HEK293 (cell line): ENCODE results near the gene CNGB1.

Experiments
- WT1 ChIP-seq: fragments of 450-650 bp; formaldehyde crosslinking; IDR thresholded peaks from 2 replicates; pipeline ENCODE4 v1.5.1; 2016; ENCODE audit warnings: missing biosample characterization, missing genetic modification characterization
- ZIC2 ChIP-seq: fragments of 450-650 bp; formaldehyde crosslinking; IDR thresholded peaks from 2 replicates; pipeline ENCODE4 v1.5.1; 2016; ENCODE audit warnings: missing biosample characterization, missing genetic modification characterization
- ZNF114 ChIP-seq: fragments of 450-650 bp; formaldehyde crosslinking; IDR thresholded peaks from 2 replicates; pipeline ENCODE4 v1.5.0; 2017; ENCODE audit warnings: missing biosample characterization, missing genetic modification characterization
- ZNF157 ChIP-seq: fragments of 450-650 bp; formaldehyde crosslinking; IDR thresholded peaks from 2 replicates; pipeline ENCODE4 v1.5.1; 2016; ENCODE audit warnings: missing biosample characterization, missing genetic modification characterization
- ZNF510 ChIP-seq: fragments of 450-650 bp; formaldehyde crosslinking; IDR thresholded peaks from 2 replicates; pipeline ENCODE4 v1.5.1; 2018; ENCODE audit warnings: mild to moderate bottlenecking, missing genetic modification characterization, missing biosample characterization; ENCODE audit not compliant: insufficient replicate concordance
- ZNF555 ChIP-seq: fragments of 450-650 bp; formaldehyde crosslinking; conservative IDR thresholded peaks from 2 replicates; pipeline ENCODE4 v1.5.1; 2017; ENCODE audit warnings: missing biosample characterization, mild to moderate bottlenecking, missing genetic modification characterization, inconsistent platforms
- ZNF585B ChIP-seq: fragments of 450-650 bp; formaldehyde crosslinking; IDR thresholded peaks from 2 replicates; pipeline ENCODE4 v1.5.1; 2016; ENCODE audit warnings: missing biosample characterization, missing genetic modification characterization
- ZNF639 ChIP-seq: fragments of 450-650 bp; formaldehyde crosslinking; IDR thresholded peaks from 2 replicates; pipeline ENCODE4 v1.5.1; 2016; ENCODE audit warnings: missing biosample characterization, missing genetic modification characterization
- ZNF768 ChIP-seq: fragments of 450-650 bp; formaldehyde crosslinking; IDR thresholded peaks from 2 replicates; pipeline ENCODE4 v1.5.1; 2018; ENCODE audit warnings: missing biosample characterization, mild to moderate bottlenecking, missing genetic modification characterization
- TF ChIP-seq, protein P1 (sequence below): fragments of 450-650 bp; formaldehyde crosslinking; IDR thresholded peaks from 2 replicates; pipeline ENCODE4 v1.5.1; 2016; ENCODE audit warnings: missing biosample characterization, missing genetic modification characterization
- TF ChIP-seq, protein P2 (sequence below): fragments of 450-650 bp; IDR thresholded peaks from 2 replicates; pipeline ENCODE4 v1.5.1; 2018; ENCODE audit warnings: missing biosample characterization, mild to moderate bottlenecking, missing genetic modification characterization
- TF ChIP-seq, protein P3 (sequence below): fragments of 450-650 bp; formaldehyde crosslinking; IDR thresholded peaks from 2 replicates; pipeline ENCODE4 v1.5.1; 2016; ENCODE audit warnings: missing biosample characterization, missing genetic modification characterization
- TF ChIP-seq, protein P4 (sequence below): fragments of 450-650 bp; formaldehyde crosslinking; IDR thresholded peaks from 2 replicates; pipeline ENCODE4 v1.5.1; 2017; ENCODE audit warnings: missing biosample characterization, missing genetic modification characterization

- TF ChIP-seq ZNF114 (tag by site-specific recombination) (no peak), WT1 (tag by site-specific recombination) (no peak), ZIC2 (tag by site-specific recombination) (0 out of 2 replicates have a peak, but pooled peaks have one; percentile 25), ZNF639 (tag by site-specific recombination) (no peak), ZNF555 (tag by site-specific recombination) (no peak), ZNF157 (no peak), ZNF510 (tag by site-specific recombination) (no peak), ZNF585B (tag by site-specific recombination) (no peak), ZNF768 (tag by site-specific recombination) (no peak)
- TF ChIP-seq, protein P1, sequence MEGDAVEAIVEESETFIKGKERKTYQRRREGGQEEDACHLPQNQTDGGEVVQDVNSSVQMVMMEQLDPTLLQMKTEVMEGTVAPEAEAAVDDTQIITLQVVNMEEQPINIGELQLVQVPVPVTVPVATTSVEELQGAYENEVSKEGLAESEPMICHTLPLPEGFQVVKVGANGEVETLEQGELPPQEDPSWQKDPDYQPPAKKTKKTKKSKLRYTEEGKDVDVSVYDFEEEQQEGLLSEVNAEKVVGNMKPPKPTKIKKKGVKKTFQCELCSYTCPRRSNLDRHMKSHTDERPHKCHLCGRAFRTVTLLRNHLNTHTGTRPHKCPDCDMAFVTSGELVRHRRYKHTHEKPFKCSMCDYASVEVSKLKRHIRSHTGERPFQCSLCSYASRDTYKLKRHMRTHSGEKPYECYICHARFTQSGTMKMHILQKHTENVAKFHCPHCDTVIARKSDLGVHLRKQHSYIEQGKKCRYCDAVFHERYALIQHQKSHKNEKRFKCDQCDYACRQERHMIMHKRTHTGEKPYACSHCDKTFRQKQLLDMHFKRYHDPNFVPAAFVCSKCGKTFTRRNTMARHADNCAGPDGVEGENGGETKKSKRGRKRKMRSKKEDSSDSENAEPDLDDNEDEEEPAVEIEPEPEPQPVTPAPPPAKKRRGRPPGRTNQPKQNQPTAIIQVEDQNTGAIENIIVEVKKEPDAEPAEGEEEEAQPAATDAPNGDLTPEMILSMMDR (tag by site-specific recombination) = no peak
- TF ChIP-seq, protein P2, sequence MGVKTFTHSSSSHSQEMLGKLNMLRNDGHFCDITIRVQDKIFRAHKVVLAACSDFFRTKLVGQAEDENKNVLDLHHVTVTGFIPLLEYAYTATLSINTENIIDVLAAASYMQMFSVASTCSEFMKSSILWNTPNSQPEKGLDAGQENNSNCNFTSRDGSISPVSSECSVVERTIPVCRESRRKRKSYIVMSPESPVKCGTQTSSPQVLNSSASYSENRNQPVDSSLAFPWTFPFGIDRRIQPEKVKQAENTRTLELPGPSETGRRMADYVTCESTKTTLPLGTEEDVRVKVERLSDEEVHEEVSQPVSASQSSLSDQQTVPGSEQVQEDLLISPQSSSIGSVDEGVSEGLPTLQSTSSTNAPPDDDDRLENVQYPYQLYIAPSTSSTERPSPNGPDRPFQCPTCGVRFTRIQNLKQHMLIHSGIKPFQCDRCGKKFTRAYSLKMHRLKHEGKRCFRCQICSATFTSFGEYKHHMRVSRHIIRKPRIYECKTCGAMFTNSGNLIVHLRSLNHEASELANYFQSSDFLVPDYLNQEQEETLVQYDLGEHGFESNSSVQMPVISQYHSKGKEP (tag by site-specific recombination) = no peak
- TF ChIP-seq, protein P3, sequence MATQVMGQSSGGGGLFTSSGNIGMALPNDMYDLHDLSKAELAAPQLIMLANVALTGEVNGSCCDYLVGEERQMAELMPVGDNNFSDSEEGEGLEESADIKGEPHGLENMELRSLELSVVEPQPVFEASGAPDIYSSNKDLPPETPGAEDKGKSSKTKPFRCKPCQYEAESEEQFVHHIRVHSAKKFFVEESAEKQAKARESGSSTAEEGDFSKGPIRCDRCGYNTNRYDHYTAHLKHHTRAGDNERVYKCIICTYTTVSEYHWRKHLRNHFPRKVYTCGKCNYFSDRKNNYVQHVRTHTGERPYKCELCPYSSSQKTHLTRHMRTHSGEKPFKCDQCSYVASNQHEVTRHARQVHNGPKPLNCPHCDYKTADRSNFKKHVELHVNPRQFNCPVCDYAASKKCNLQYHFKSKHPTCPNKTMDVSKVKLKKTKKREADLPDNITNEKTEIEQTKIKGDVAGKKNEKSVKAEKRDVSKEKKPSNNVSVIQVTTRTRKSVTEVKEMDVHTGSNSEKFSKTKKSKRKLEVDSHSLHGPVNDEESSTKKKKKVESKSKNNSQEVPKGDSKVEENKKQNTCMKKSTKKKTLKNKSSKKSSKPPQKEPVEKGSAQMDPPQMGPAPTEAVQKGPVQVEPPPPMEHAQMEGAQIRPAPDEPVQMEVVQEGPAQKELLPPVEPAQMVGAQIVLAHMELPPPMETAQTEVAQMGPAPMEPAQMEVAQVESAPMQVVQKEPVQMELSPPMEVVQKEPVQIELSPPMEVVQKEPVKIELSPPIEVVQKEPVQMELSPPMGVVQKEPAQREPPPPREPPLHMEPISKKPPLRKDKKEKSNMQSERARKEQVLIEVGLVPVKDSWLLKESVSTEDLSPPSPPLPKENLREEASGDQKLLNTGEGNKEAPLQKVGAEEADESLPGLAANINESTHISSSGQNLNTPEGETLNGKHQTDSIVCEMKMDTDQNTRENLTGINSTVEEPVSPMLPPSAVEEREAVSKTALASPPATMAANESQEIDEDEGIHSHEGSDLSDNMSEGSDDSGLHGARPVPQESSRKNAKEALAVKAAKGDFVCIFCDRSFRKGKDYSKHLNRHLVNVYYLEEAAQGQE = no peak
- TF ChIP-seq, protein P4, sequence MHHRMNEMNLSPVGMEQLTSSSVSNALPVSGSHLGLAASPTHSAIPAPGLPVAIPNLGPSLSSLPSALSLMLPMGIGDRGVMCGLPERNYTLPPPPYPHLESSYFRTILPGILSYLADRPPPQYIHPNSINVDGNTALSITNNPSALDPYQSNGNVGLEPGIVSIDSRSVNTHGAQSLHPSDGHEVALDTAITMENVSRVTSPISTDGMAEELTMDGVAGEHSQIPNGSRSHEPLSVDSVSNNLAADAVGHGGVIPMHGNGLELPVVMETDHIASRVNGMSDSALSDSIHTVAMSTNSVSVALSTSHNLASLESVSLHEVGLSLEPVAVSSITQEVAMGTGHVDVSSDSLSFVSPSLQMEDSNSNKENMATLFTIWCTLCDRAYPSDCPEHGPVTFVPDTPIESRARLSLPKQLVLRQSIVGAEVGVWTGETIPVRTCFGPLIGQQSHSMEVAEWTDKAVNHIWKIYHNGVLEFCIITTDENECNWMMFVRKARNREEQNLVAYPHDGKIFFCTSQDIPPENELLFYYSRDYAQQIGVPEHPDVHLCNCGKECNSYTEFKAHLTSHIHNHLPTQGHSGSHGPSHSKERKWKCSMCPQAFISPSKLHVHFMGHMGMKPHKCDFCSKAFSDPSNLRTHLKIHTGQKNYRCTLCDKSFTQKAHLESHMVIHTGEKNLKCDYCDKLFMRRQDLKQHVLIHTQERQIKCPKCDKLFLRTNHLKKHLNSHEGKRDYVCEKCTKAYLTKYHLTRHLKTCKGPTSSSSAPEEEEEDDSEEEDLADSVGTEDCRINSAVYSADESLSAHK (tag by site-specific recombination) = no peak
Observed at GRCh38 chr16:57925310-57925709, 45.6 kb downstream of the CNGB1 start.
